ENCODE measurements around the gene BCAS3. TPM values are rescaled to one million over a fixed set of nuclear protein-coding genes. Genes with fewer than 3 reads are reported as not detected.

BCAS3 gene
- total and polyA plus RNA-seq, 2 experiments from 2014 or later, result 18.0 to 20.2 TPM

GRCh38 chr17:61136296-61136695 is 458.6 kb downstream of the BCAS3 start:
- Histone ChIP-seq H3K9ac (no peak overlapping the region), H3K36me3 (ENCODE audit: low read depth) (no peaks in the 10 kb centered on the region), H2AFZ (no peak overlapping the region), H3K4me2 (ENCODE audit: unreplicated experiment) (no peak overlapping the region), H3K9me2 (ENCODE audit: insufficient read depth) (no peaks in the 10 kb centered on the region), H3F3A (ENCODE audit: insufficient read depth) (0 out of 2 replicates have a peak, but pooled peaks cover 13% of the 10 kb centered on the region), H3K27ac (no peak overlapping the region), H3K27me3 (replicated peaks; ENCODE audit: insufficient read depth) (no peaks in the 10 kb centered on the region), H3K4me3 (no peak overlapping the region), H3K4me1 (ENCODE audit: insufficient read depth) (peaks cover 17% of the 10 kb centered on the region), H4K20me1 (ENCODE audit: insufficient read depth) (no peaks in the 10 kb centered on the region), H3K9me3 (ENCODE audit: low read depth) (no peaks in the 10 kb centered on the region), H3K79me2 (ENCODE audit: insufficient read depth) (no peaks in the 10 kb centered on the region)
- TF ChIP-seq EZH2phosphoT487 (IDR thresholded peaks at IDR 0.05; ENCODE audit: insufficient read depth, low read depth) (no peak), EZH2 (IDR thresholded peaks at IDR 0.05; ENCODE audit: insufficient read depth, poor library complexity, severe bottlenecking) (no peak)
- DNase-seq, result no peak
- 96 to 98% methylated on average over 7 of the region's 7 CpGs for WGBS, 2 experiments (ENCODE audit: low coverage in 1 of 2, low lambda C conversion rate in 2 of 2, missing lambda C conversion rate in 2 of 2)
- in situ Hi-C loops (cut with MboI), result no loop called here

- H3K4me3 ChIP-seq, result peak overlapping the region; percentile 28
- 0 out of 2 replicates have a peak, but pooled peaks cover 13% of the 10 kb centered on the region for H3F3A ChIP-seq (ENCODE audit: insufficient read depth)
- DNase-seq, result peak; percentile 74
- H2AFZ ChIP-seq, result no peak overlapping the region; the same call in 1 of the 2 replicates
- H3K9me3 ChIP-seq (ENCODE audit: low read depth), result no peaks in the 10 kb centered on the region
- no peaks in the 10 kb centered on the region for H3K36me3 ChIP-seq (ENCODE audit: low read depth)
- H3K4me2 ChIP-seq (ENCODE audit: unreplicated experiment), result peak overlapping the region; percentile 75
- H3K4me1 ChIP-seq (ENCODE audit: insufficient read depth), result peaks cover 17% of the 10 kb centered on the region
- H3K9me2 ChIP-seq (ENCODE audit: insufficient read depth), result no peaks in the 10 kb centered on the region
- 0 out of 2 replicates have a peak, but pooled peaks have one; percentile 27 for TF ChIP-seq EZH2phosphoT487 (IDR thresholded peaks at IDR 0.05; ENCODE audit: insufficient read depth, low read depth)
- TF ChIP-seq EZH2 (IDR thresholded peaks at IDR 0.05; ENCODE audit: insufficient read depth, poor library complexity, severe bottlenecking), result no peak
- peak overlapping the region; percentile 15 for H3K9ac ChIP-seq
- WGBS, 2 experiments (ENCODE audit: low coverage in 1 of 2, low lambda C conversion rate in 2 of 2, missing lambda C conversion rate in 2 of 2), result 14 to 23% methylated on average over 4 of the region's 4 CpGs
- no peaks in the 10 kb centered on the region for H4K20me1 ChIP-seq (ENCODE audit: insufficient read depth)
- in situ Hi-C loops (cut with MboI), result no loop called here
- H3K79me2 ChIP-seq (ENCODE audit: insufficient read depth), result no peaks in the 10 kb centered on the region
- no peaks in the 10 kb centered on the region for H3K27me3 ChIP-seq (replicated peaks; ENCODE audit: insufficient read depth)
- 0 out of 2 replicates have a peak overlapping the region, but pooled peaks have one; percentile 4 for H3K27ac ChIP-seq
These were observed 461.6 kb downstream of the BCAS3 start for GRCh38 chr17:61139219-61139618.

- Histone ChIP-seq H3K36me3 (ENCODE audit: low read depth) (no peaks in the 10 kb centered on the region), H3K9ac (no peak overlapping the region), H4K20me1 (ENCODE audit: insufficient read depth) (no peaks in the 10 kb centered on the region), H3K9me3 (ENCODE audit: low read depth) (no peaks in the 10 kb centered on the region), H3K9me2 (ENCODE audit: insufficient read depth) (no peaks in the 10 kb centered on the region), H3K4me1 (ENCODE audit: insufficient read depth) (peaks cover 17% of the 10 kb centered on the region), H3K79me2 (ENCODE audit: insufficient read depth) (no peaks in the 10 kb centered on the region), H3K27ac (no peak overlapping the region), H3K4me3 (no peak overlapping the region), H3K4me2 (ENCODE audit: unreplicated experiment) (no peak overlapping the region), H3F3A (ENCODE audit: insufficient read depth) (0 out of 2 replicates have a peak, but pooled peaks cover 13% of the 10 kb centered on the region), H3K27me3 (replicated peaks; ENCODE audit: insufficient read depth) (no peaks in the 10 kb centered on the region), H2AFZ (no peak overlapping the region)
- TF ChIP-seq EZH2 (IDR thresholded peaks at IDR 0.05; ENCODE audit: insufficient read depth, poor library complexity, severe bottlenecking), result no peak
- TF ChIP-seq EZH2phosphoT487 (IDR thresholded peaks at IDR 0.05; ENCODE audit: insufficient read depth, low read depth), result no peak
- no peak for DNase-seq
- 86 to 93% methylated on average over 3 of the region's 3 CpGs for WGBS, 2 experiments (ENCODE audit: low coverage in 1 of 2, low lambda C conversion rate in 2 of 2, missing lambda C conversion rate in 2 of 2)
- in situ Hi-C loops (cut with MboI), result no loop called here
These were observed 462.6 kb downstream of the BCAS3 start for GRCh38 chr17:61140081-61140786.

GRCh38 chr17:61143026-61143425 is 465.4 kb downstream of the BCAS3 start:
- H3K27me3 ChIP-seq (replicated peaks; ENCODE audit: insufficient read depth), result no peaks in the 10 kb centered on the region
- in situ Hi-C loops (cut with MboI), result no loop called here
- no peak overlapping the region for H2AFZ ChIP-seq
- no peaks in the 10 kb centered on the region for H3K9me2 ChIP-seq (ENCODE audit: insufficient read depth)
- peaks cover 17% of the 10 kb centered on the region for H3K4me1 ChIP-seq (ENCODE audit: insufficient read depth)
- DNase-seq, result no peak
- H3K9me3 ChIP-seq (ENCODE audit: low read depth), result no peaks in the 10 kb centered on the region
- no peaks in the 10 kb centered on the region for H3K79me2 ChIP-seq (ENCODE audit: insufficient read depth)
- WGBS, 2 experiments (ENCODE audit: low coverage in 1 of 2, low lambda C conversion rate in 2 of 2, missing lambda C conversion rate in 2 of 2), result 32 to 58% methylated on average over 1 of the region's 1 CpG
- 0 out of 2 replicates have a peak, but pooled peaks cover 13% of the 10 kb centered on the region for H3F3A ChIP-seq (ENCODE audit: insufficient read depth)
- no peaks in the 10 kb centered on the region for H4K20me1 ChIP-seq (ENCODE audit: insufficient read depth)
- H3K4me3 ChIP-seq, result no peak overlapping the region
- no peak overlapping the region for H3K4me2 ChIP-seq (ENCODE audit: unreplicated experiment)
- no peak overlapping the region for H3K9ac ChIP-seq
- TF ChIP-seq EZH2 (IDR thresholded peaks at IDR 0.05; ENCODE audit: insufficient read depth, poor library complexity, severe bottlenecking) (no peak), EZH2phosphoT487 (IDR thresholded peaks at IDR 0.05; ENCODE audit: insufficient read depth, low read depth) (no peak)
- H3K36me3 ChIP-seq (ENCODE audit: low read depth), result no peaks in the 10 kb centered on the region
- H3K27ac ChIP-seq, result no peak overlapping the region
